Calu3 (cell line): Measurements from ENCODE around the gene ELL2. TPM values are rescaled to one million over a fixed set of nuclear protein-coding genes. Genes with fewer than 3 reads are reported as not detected.

Experiments
- BruUV-seq: library from RNA; stranded (reverse); fragments of 400-500 nt; replicated peaks from 2 replicates; lab custom pipeline; 2021; lab: Mats Ljungman, UMichigan
- CTCF ChIA-PET: fragments of 300-600 bp; sonication (Branson Sonifier 250); formaldehyde crosslinking; loops from one replicate; lab custom pipeline; 2022; ENCODE audit warnings: antibody characterized with exemption; lab: Charles Lee
- DNase-seq: peaks from one replicate; pipeline ENCODE4 v3.0.0; 2022
- H3K27ac Mint-ChIP-seq: one replicate; pipeline ENCODE4 v1.8.0; 2022; ENCODE audit warnings: mixed read lengths; ENCODE audit not compliant: unreplicated experiment
- H3K27me3 Mint-ChIP-seq: one replicate; pipeline ENCODE4 v1.8.0; 2022; ENCODE audit warnings: mixed read lengths; ENCODE audit not compliant: unreplicated experiment
- H3K36me3 Mint-ChIP-seq: one replicate; pipeline ENCODE4 v1.8.0; 2022; ENCODE audit warnings: mild to moderate bottlenecking, moderate library complexity, mixed read lengths; ENCODE audit not compliant: insufficient read depth, unreplicated experiment
- H3K4me1 Mint-ChIP-seq: one replicate; pipeline ENCODE4 v1.8.0; 2022; ENCODE audit warnings: mild to moderate bottlenecking, low read depth, mixed read lengths; ENCODE audit not compliant: unreplicated experiment
- H3K4me3 Mint-ChIP-seq: one replicate; pipeline ENCODE4 v1.8.0; 2022; ENCODE audit warnings: mild to moderate bottlenecking, low read depth, moderate library complexity, mixed read lengths; ENCODE audit not compliant: unreplicated experiment
- H3K9me3 Mint-ChIP-seq: one replicate; pipeline ENCODE4 v1.8.0; 2022; ENCODE audit warnings: low read depth, mixed read lengths; ENCODE audit not compliant: unreplicated experiment
- intact Hi-C: fragments of 100-400 bp; cut with micrococcal nuclease; formaldehyde crosslinking; loops from one replicate; pipeline ENCODE4 v1.10.0; 2022; ENCODE audit not compliant: unreplicated experiment
- total RNA-seq: library from RNA; stranded (reverse); gene quantifications from 2 replicates; pipeline ENCODE4 v1.2.3, GENCODE V29; 2022
- TF ChIP-seq, protein P1 (sequence below): fragments of 200-600 bp; IDR thresholded peaks from one replicate; pipeline ENCODE4 v1.8.0; 2022; ENCODE audit warnings: antibody characterized with exemption; ENCODE audit not compliant: unreplicated experiment

The ELL2 gene
- total RNA-seq, 1 experiment from 2014 or later = 57.7 TPM

DNA sequence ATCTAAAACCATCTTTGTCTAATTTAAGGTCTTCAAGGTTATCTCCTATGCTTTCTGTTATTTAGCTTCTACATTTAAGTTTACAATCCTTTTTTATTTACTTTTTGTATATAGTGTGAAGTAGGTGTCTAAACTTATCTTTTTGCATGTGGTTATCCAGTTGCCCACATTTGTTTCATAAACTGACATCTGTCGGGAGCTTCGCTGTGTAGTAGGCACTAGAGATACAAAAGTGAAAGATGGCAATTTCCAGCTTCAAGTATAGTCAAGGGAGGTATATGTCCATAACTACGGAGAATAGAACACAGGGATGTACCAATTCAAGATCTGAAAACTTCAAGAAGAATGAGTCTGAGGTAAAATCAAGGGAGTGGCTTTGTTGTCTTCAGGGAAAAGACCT, 38.7 kb upstream of the ELL2 start:
- intact Hi-C loops = no loop called here
- CTCF ChIA-PET = no interaction called here
- Mint-ChIP-seq H3K4me3 (no peak overlapping the region), H3K27me3 (no peaks in the 10 kb centered on the region), H3K9me3 (peaks cover 2% of the 10 kb centered on the region), H3K27ac (no peak overlapping the region), H3K36me3 (no peaks in the 10 kb centered on the region), H3K4me1 (peaks cover 18% of the 10 kb centered on the region)
- no TSS peak for BruUV-seq
- TF ChIP-seq, protein P1, sequence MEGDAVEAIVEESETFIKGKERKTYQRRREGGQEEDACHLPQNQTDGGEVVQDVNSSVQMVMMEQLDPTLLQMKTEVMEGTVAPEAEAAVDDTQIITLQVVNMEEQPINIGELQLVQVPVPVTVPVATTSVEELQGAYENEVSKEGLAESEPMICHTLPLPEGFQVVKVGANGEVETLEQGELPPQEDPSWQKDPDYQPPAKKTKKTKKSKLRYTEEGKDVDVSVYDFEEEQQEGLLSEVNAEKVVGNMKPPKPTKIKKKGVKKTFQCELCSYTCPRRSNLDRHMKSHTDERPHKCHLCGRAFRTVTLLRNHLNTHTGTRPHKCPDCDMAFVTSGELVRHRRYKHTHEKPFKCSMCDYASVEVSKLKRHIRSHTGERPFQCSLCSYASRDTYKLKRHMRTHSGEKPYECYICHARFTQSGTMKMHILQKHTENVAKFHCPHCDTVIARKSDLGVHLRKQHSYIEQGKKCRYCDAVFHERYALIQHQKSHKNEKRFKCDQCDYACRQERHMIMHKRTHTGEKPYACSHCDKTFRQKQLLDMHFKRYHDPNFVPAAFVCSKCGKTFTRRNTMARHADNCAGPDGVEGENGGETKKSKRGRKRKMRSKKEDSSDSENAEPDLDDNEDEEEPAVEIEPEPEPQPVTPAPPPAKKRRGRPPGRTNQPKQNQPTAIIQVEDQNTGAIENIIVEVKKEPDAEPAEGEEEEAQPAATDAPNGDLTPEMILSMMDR = no peak
- DNase-seq = no peak

DNA sequence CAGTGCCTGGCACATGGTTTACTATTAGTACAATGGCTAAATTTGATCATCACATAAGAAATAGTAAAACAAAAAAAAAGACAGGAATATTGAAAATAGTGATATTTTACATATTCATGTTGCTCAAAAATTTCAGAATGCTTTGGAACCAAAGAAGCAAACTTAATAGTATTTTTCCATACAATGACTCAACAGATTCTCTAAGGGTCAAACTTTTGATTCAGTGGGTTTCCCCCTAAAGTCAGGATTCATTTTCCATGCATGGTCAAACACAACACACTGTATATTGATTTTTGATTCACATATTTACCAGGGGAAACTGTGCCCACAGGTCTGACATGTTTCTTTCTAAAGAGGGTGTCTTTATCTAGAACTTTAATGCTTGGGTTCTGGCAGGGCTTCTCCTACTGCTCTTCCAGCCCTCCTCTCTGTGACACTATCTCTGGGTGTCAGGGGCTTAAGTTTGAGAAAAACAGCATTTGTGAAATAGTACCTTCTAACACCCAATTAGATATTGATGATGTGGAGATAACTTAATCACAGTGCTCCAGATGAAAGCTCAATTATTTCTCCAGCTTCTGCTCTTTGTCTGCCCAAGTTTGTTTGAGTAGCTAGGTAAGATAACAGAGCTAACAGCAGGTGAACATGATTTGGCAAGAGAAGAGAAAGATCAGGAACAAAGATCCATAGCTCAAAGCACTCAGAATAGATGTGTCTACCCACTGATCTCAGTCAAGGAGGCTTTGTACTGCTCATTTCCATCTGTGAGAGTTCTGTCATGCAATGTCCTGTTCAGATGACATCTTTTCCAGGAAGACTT, 35.5 kb upstream of the ELL2 start:
- H3K27ac Mint-ChIP-seq = peak overlapping the region; percentile 7
- no peak for DNase-seq
- H3K27me3 Mint-ChIP-seq = no peaks in the 10 kb centered on the region
- H3K4me3 Mint-ChIP-seq = no peak overlapping the region
- TF ChIP-seq, protein P1 = no peak
- H3K36me3 Mint-ChIP-seq = no peaks in the 10 kb centered on the region
- intact Hi-C loops = no loop called here
- peaks cover 26% of the 10 kb centered on the region for H3K4me1 Mint-ChIP-seq
- H3K9me3 Mint-ChIP-seq = no peaks in the 10 kb centered on the region
- BruUV-seq = no TSS peak
- CTCF ChIA-PET = no interaction called here

GRCh38 chr5:95995962-95996489, 34.4 kb upstream of the ELL2 start:
- Mint-ChIP-seq H3K4me3 (no peak overlapping the region), H3K27me3 (no peaks in the 10 kb centered on the region), H3K27ac (no peak overlapping the region), H3K9me3 (no peaks in the 10 kb centered on the region), H3K4me1 (peaks cover 26% of the 10 kb centered on the region), H3K36me3 (no peaks in the 10 kb centered on the region)
- BruUV-seq = no TSS peak
- TF ChIP-seq, protein P1 = no peak
- DNase-seq = no peak
- intact Hi-C loops = no loop called here
- CTCF ChIA-PET = no interaction called here

DNA sequence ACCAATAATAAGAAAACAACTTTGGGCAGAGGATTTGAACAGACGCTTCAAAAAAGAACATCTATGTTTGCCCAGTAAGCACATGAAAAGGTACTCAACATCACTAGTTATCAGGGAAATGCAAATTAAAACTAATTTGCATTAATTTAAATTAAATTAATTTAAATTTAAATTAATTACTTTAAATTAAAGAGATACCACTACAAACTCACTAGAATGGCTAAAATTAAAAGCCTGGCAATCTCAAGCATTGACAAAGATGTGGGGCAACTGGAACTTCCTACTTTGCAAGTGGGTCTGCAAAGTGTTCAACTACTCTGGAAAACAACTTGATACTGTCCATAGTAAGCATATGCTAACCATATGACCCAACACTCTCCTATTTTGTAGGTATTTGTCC, 32.1 kb upstream of the ELL2 start:
- TF ChIP-seq, protein P1 = no peak
- peaks cover 26% of the 10 kb centered on the region for H3K4me1 Mint-ChIP-seq
- no TSS peak for BruUV-seq
- intact Hi-C loops = no loop called here
- no peak for DNase-seq
- no peaks in the 10 kb centered on the region for H3K9me3 Mint-ChIP-seq
- H3K4me3 Mint-ChIP-seq = no peak overlapping the region
- no peak overlapping the region for H3K27ac Mint-ChIP-seq
- CTCF ChIA-PET = no interaction called here
- no peaks in the 10 kb centered on the region for H3K36me3 Mint-ChIP-seq
- no peaks in the 10 kb centered on the region for H3K27me3 Mint-ChIP-seq
